H1 (cell line): ENCODE results near the gene GNAT1. TPM values are rescaled to one million over a fixed set of nuclear protein-coding genes. Genes with fewer than 3 reads are reported as not detected.

Source experiments
- CTCF ChIA-PET: fragments of 300-600 bp; sonication (Branson Sonifier 250); formaldehyde crosslinking; loops from one replicate; lab custom pipeline; 2021; ENCODE audit not compliant: partially characterized antibody; lab: Charles Lee
- POLR2A ChIA-PET: fragments of 300-600 bp; sonication (Branson Sonifier 250); formaldehyde crosslinking; loops from one replicate; lab custom pipeline; 2021; ENCODE audit warnings: inconsistent platforms; ENCODE audit not compliant: partially characterized antibody; lab: Charles Lee
- DNase-seq, 2 experiments: peaks; one replicate each; pipeline versions ENCODE4 v3.0.0 to v3.0.0-alpha.2; 2010 to 2022; ENCODE audit warnings: low spot score in 2 of 2, low read depth in 1 of 2, mixed read lengths in 1 of 2
- FAIRE-seq: peaks from 2 replicates; lab custom pipeline; 2011; peaks lifted over from hg19 to GRCh38; lab: Jason Lieb, UNC
- H2AFZ ChIP-seq: 2 replicates; pipeline ENCODE4 v1.8.1; 2012; ENCODE audit warnings: low read length, inconsistent platforms
- H2AK5ac ChIP-seq: 2 replicates; pipeline ENCODE4 v1.6.1; 2013; ENCODE audit warnings: low read depth, low read length
- H2BK120ac ChIP-seq: replicated peaks from 2 replicates; pipeline ENCODE3; 2013; ENCODE audit warnings: low read depth, low read length, inconsistent platforms
- H2BK12ac ChIP-seq: 2 replicates; pipeline ENCODE4 v1.6.1; 2013; ENCODE audit warnings: low read depth, low read length
- H2BK15ac ChIP-seq: 2 replicates; pipeline ENCODE4 v1.6.1; 2013; ENCODE audit warnings: low read length
- H2BK20ac ChIP-seq: 2 replicates; pipeline ENCODE4 v1.6.1; 2013; ENCODE audit warnings: low read length
- H2BK5ac ChIP-seq: 2 replicates; pipeline ENCODE4 v1.6.1; 2013; ENCODE audit warnings: low read depth, low read length
- H3K14ac ChIP-seq: 2 replicates; pipeline ENCODE4 v1.6.1; 2013; ENCODE audit warnings: inconsistent platforms; ENCODE audit not compliant: insufficient read length
- H3K18ac ChIP-seq: 2 replicates; pipeline ENCODE4 v1.6.1; 2013; ENCODE audit warnings: low read length; ENCODE audit errors: extremely low read depth
- H3K23ac ChIP-seq: 2 replicates; pipeline ENCODE4 v1.6.1; 2013; ENCODE audit warnings: inconsistent platforms; ENCODE audit not compliant: insufficient read length
- H3K23me2 ChIP-seq: 2 replicates; pipeline ENCODE4 v1.6.1; 2013; ENCODE audit warnings: low read depth, low read length
- H3K27ac ChIP-seq: 2 replicates; pipeline ENCODE4 v1.6.1; 2011; ENCODE audit warnings: low read depth, low read length, inconsistent platforms
- H3K27me3 ChIP-seq, 4 experiments: replicated peaks in 1 of 4; 1 replicate in 1 of 4; 2 replicates in 3 of 4; pipeline versions ENCODE4 v1.6.1 to v1.8.1; 2011 to 2013; ENCODE audit warnings: low read length in 3 of 4, mild to moderate bottlenecking in 3 of 4, inconsistent platforms in 2 of 4, mixed read lengths in 2 of 4, moderate library complexity in 1 of 4; ENCODE audit not compliant: control insufficient read depth in 3 of 4, insufficient read depth in 3 of 4; ENCODE audit errors: extremely low read depth in 1 of 4
- H3K36me3 ChIP-seq, 4 experiments: 2 replicates each; pipeline versions ENCODE4 v1.6.1 to v1.8.1; 2011 to 2013; ENCODE audit warnings: mild to moderate bottlenecking in 4 of 4, low read length in 3 of 4, moderate library complexity in 2 of 4, control low read depth in 1 of 4, inconsistent platforms in 1 of 4; ENCODE audit not compliant: insufficient read depth in 4 of 4, control insufficient read depth in 2 of 4
- H3K4ac ChIP-seq: replicated peaks from 2 replicates; pipeline ENCODE3; 2013; ENCODE audit warnings: low read length, low read depth, mixed read lengths, inconsistent platforms; ENCODE audit not compliant: insufficient read length
- H3K4me1 ChIP-seq, 4 experiments: replicated peaks in 1 of 4; 1 replicate in 1 of 4; 2 replicates in 3 of 4; pipeline versions ENCODE4 v1.6.1 to v1.8.1; 2011 to 2013; ENCODE audit warnings: low read length in 3 of 4, inconsistent platforms in 2 of 4, mixed read lengths in 1 of 4; ENCODE audit not compliant: insufficient read depth in 4 of 4, control insufficient read depth in 3 of 4
- H3K4me2 ChIP-seq, 2 experiments: 2 replicates each; pipeline versions ENCODE4 v1.6.1 to v1.8.1; 2011 to 2013; ENCODE audit warnings: low read depth in 2 of 2, low read length in 2 of 2, control low read depth in 1 of 2, inconsistent platforms in 1 of 2, mild to moderate bottlenecking in 1 of 2; ENCODE audit not compliant: insufficient read depth in 1 of 2
- H3K4me3 ChIP-seq, 4 experiments: fragments of 200-600, 300-600 bp in 1 of 4; sonication (generic), shearing (Covaris generic), sonication (Bioruptor Twin) in 1 of 4; 2 replicates each; pipeline versions ENCODE4 v1.5.1 to v1.8.1; 2011 to 2016; ENCODE audit warnings: low read length in 4 of 4, low read depth in 3 of 4, control low read depth in 2 of 4, inconsistent platforms in 2 of 4, mild to moderate bottlenecking in 2 of 4, mixed read lengths in 1 of 4, moderate library complexity in 1 of 4; ENCODE audit not compliant: insufficient read depth in 2 of 4; ENCODE audit errors: extremely low read depth in 1 of 4
- H3K56ac ChIP-seq: replicated peaks from 2 replicates; pipeline ENCODE3; 2013; ENCODE audit warnings: low read depth, mild to moderate bottlenecking, mixed read lengths, low read length, inconsistent platforms; ENCODE audit not compliant: insufficient read length
- H3K79me1 ChIP-seq: 2 replicates; pipeline ENCODE4 v1.6.1; 2013; ENCODE audit warnings: low read depth, low read length, control low read depth
- H3K79me2 ChIP-seq, 2 experiments: 2 replicates each; pipeline versions ENCODE4 v1.6.1 to v1.8.1; 2012 to 2013; ENCODE audit warnings: low read length in 2 of 2, mild to moderate bottlenecking in 2 of 2, inconsistent platforms in 1 of 2; ENCODE audit not compliant: insufficient read depth in 2 of 2, control insufficient read depth in 1 of 2
- H3K9ac ChIP-seq, 4 experiments: replicated peaks in 1 of 4; 1 replicate in 1 of 4; 2 replicates in 3 of 4; pipeline versions ENCODE4 v1.6.1 to v1.8.1; 2011 to 2013; ENCODE audit warnings: low read depth in 3 of 4, low read length in 3 of 4, control low read depth in 2 of 4, mild to moderate bottlenecking in 2 of 4, moderate library complexity in 2 of 4, inconsistent platforms in 1 of 4; ENCODE audit errors: extremely low read depth in 1 of 4
- H3K9me3 ChIP-seq, 2 experiments: 2 replicates each; pipeline versions ENCODE4 v1.6.1 to v1.8.1; 2012 to 2013; ENCODE audit warnings: mild to moderate bottlenecking in 2 of 2, moderate library complexity in 2 of 2, control low read depth in 1 of 2, inconsistent platforms in 1 of 2, low read depth in 1 of 2, low read length in 1 of 2, mixed read lengths in 1 of 2; ENCODE audit not compliant: insufficient read depth in 2 of 2
- H4K20me1 ChIP-seq, 2 experiments: replicated peaks in 1 of 2; 2 replicates each; pipeline versions ENCODE3 to v1.8.1; 2011 to 2013; ENCODE audit warnings: inconsistent platforms in 2 of 2, low read length in 2 of 2, mild to moderate bottlenecking in 1 of 2; ENCODE audit not compliant: insufficient read depth in 2 of 2, control insufficient read depth in 1 of 2
- H4K5ac ChIP-seq: 2 replicates; pipeline ENCODE4 v1.6.1; 2013; ENCODE audit warnings: low read length, low read depth, mixed read lengths, inconsistent platforms; ENCODE audit not compliant: insufficient read length
- H4K8ac ChIP-seq: 2 replicates; pipeline ENCODE4 v1.8.0; 2013; ENCODE audit warnings: mild to moderate bottlenecking, moderate library complexity, low read length, inconsistent platforms; ENCODE audit not compliant: insufficient read depth; ENCODE audit errors: extremely low read depth
- H4K91ac ChIP-seq: replicated peaks from 2 replicates; pipeline ENCODE3; 2013; ENCODE audit warnings: low read length, mixed read lengths, inconsistent platforms; ENCODE audit not compliant: insufficient read length
- EP300 ChIP-seq, 2 experiments: IDR thresholded peaks; 1 replicate in 1 of 2; 2 replicates in 1 of 2; pipeline ENCODE4 v1.6.1; 2011 to 2012; ENCODE audit warnings: low read depth in 2 of 2, low read length in 2 of 2, mild to moderate bottlenecking in 2 of 2, borderline replicate concordance in 1 of 2, inconsistent platforms in 1 of 2, moderate library complexity in 1 of 2
- MAFK ChIP-seq: IDR thresholded peaks from 2 replicates; pipeline ENCODE4 v1.6.1; 2012; ENCODE audit warnings: low read depth, mild to moderate bottlenecking, improper control_type of control experiment, low read length
- SAP30 ChIP-seq: fragments of 300-600 bp; sonication (generic); IDR thresholded peaks from 2 replicates; pipeline ENCODE4 v1.7.1; 2012; ENCODE audit warnings: low read length, moderate library complexity, mild to moderate bottlenecking, inconsistent platforms; ENCODE audit not compliant: insufficient read depth, insufficient replicate concordance
- whole genome bisulfite sequencing, 2 experiments: shearing (Covaris generic) in 1 of 2; methylation state at CpG; one replicate each; pipeline versions ENCODE4 v1.1.6 to v1.1.7; 2013 to 2015; ENCODE audit warnings: low lambda C conversion rate in 2 of 2, mixed read lengths in 2 of 2, inconsistent platforms in 1 of 2, low coverage in 1 of 2, missing lambda C conversion rate in 1 of 2; ENCODE audit not compliant: insufficient replicate concordance in 2 of 2, insufficient coverage in 1 of 2, insufficient read length in 1 of 2; ENCODE audit errors: extremely low coverage in 1 of 2, missing lambda C conversion rate in 1 of 2; 5-methylcytosine and 5-hydroxymethylcytosine counted together
- polyA plus RNA-seq, 7 experiments: library from polyadenylated mRNA; depleted of rRNA in 3 of 7; stranded (reverse) in 5 of 7; unstranded in 2 of 7; fragments of >200 nt in 5 of 7; fragments of 200-250 nt in 2 of 7; gene quantifications; 1 replicate in 5 of 7; 2 replicates in 1 of 7; 4 replicates in 1 of 7; pipeline versions ENCODE4 v1.2.1 to v1.2.3, GENCODE V29; 2011 to 2013; ENCODE audit warnings: missing spikeins in 2 of 7, mixed read lengths in 2 of 7
- total RNA-seq: library from RNA; stranded (reverse); fragmentation: NEBNext Ultra II Directional; extraction: Animal tissue kit (Norgen Biotek cat#: 25700); gene quantifications from 2 replicates; pipeline ENCODE4 v1.2.1, GENCODE V29; 2021

The GNAT1 gene
- total and polyA plus RNA-seq, 2 of the 8 experiments (the other 6 are each of a cell fraction or from before 2014, with no cell fraction given), result 0.08 TPM; not detected in 1

DNA sequence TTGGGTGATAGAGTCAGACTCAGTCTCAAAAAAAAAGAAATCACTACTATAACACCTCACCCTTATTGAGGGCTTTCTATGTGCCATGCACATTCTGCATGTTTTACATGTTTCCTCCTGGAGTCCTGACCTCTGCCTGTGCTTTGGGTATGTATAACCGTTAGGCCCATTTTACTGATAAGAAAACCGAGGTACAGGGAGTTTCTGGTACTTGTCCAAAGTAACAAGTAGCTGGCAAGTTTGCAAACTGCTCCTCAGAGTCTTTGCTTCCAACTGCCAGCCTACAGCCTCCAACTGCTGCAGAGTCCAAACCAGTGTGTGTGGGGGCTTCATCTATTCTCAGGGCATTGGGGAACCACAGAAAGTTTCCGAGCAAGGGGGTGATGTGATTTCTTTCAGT, 40.9 kb downstream of the GNAT1 start:
- no peak overlapping the region for H3K4me3 ChIP-seq
- no peak overlapping the region for H2AK5ac ChIP-seq
- no peak overlapping the region for H4K5ac ChIP-seq
- H4K8ac ChIP-seq, result no peak overlapping the region
- no peak overlapping the region for H3K56ac ChIP-seq
- no peak overlapping the region for H3K27ac ChIP-seq
- no peaks in the 10 kb centered on the region; the same call in 1 of the 2 replicates for H3K79me1 ChIP-seq
- no peak for DNase-seq
- H3K23me2 ChIP-seq, result peaks cover 14% of the 10 kb centered on the region; the same call in 1 of the 2 replicates
- H3K4me2 ChIP-seq, result no peak overlapping the region
- CTCF ChIA-PET, result interaction anchor here (23.4 to 53.5 kb wide), 4 partner anchors 11 to 45 kb away, joined by 587 to 2149 read pairs (median 1644); partner anchors contain the start of genes GNAI2, GNAT1, LSMEM2 and SEMA3B
- no peak overlapping the region for H2AFZ ChIP-seq
- H2BK5ac ChIP-seq, result no peak overlapping the region
- peaks cover 0 to 22% (median 11%) of the 10 kb centered on the region in 4 experiments; a peak in 6 of 7 replicates for H3K4me1 ChIP-seq
- no peak overlapping the region for H2BK15ac ChIP-seq
- no peaks in the 10 kb centered on the region; a peak in 1 of 7 replicates for H3K27me3 ChIP-seq
- H2BK12ac ChIP-seq, result no peak overlapping the region
- H2BK20ac ChIP-seq, result no peak overlapping the region
- TF ChIP-seq EP300 (IDR thresholded peaks at IDR 0.05; ENCODE audit: borderline replicate concordance in 1 of 2, low read depth in 2 of 2, low read length in 2 of 2), result no peak
- TF ChIP-seq MAFK, result no peak
- no peak for TF ChIP-seq SAP30
- TF ChIP-seq, all 59 proteins: peak for 0
- WGBS, 2 experiments, result 73% methylated on average over 3 of the region's 3 CpGs; no CpG with 5 or more reads in 1 of the 2 experiments
- H4K91ac ChIP-seq, result no peak overlapping the region
- H2BK120ac ChIP-seq, result no peak overlapping the region
- H3K4ac ChIP-seq, result no peak overlapping the region
- no peak for FAIRE-seq
- peaks cover 0 to 11% of the 10 kb centered on the region in 2 experiments; a peak in 2 of 4 replicates for H3K79me2 ChIP-seq
- no peak overlapping the region for H3K18ac ChIP-seq
- POLR2A ChIA-PET, result no interaction called here
- H3K9ac ChIP-seq, result no peak overlapping the region
- no peaks in the 10 kb centered on the region for H3K36me3 ChIP-seq
- H4K20me1 ChIP-seq, result peaks cover 0 to 10% of the 10 kb centered on the region in 2 experiments
- no peak overlapping the region for H3K14ac ChIP-seq
- no peaks in the 10 kb centered on the region for H3K9me3 ChIP-seq
- no peak overlapping the region for H3K23ac ChIP-seq
